HG02938 (cell line): ENCODE data around the gene APOL2.
"Not testable (repeated sequence)": the region's sequence is repeated elsewhere in the genome, so short reads cannot be mapped to it uniquely, and the experiment has no call there.

ENCODE experiments used
- ATAC-seq: cut with Tn5 transposase; IDR thresholded peaks from one replicate; pipeline ENCODE4 v1.9.1; 2021; ENCODE audit warnings: mild to moderate bottlenecking, moderate library complexity; ENCODE audit not compliant: unreplicated experiment

APOL2 gene

DNA sequence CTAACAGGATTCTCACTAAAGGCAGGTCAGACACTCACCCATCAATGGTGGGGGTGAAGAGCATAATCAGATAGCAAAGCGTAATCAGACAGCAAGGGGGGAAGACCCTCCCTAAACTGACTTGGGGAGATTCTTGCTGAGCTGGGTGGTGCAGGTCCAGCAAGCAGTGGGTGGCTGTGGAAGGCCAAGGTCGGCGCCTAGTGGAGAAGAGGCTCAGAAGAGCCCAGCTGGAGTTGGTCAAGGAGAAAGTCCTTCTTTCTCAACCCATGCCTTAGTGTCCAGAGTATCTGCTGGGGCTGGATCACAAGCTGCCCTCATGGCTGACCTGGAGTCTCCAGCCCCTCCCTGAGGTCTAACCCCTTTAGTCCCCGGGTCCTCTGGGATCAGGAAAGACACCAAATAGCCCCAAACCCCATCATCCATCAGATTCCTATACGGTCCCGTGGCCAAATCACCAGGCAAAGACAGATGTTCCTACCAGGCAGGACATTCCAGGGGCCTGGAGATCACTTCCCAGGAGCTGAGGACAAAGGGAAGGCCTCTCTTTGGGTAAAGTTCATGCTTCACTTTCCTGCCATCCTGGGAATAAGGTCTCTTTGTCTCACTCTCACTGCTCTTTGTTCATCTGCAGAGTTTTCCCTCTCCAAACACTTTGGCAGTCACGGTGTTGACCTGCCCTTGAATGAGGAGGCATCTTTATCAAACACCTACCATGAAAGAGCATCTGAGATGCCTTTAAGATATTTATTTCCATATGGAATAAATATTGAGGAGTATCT lies 24.7 kb upstream of the APOL2 start:
- ATAC-seq = not testable (repeated sequence)

- not testable (repeated sequence) for ATAC-seq
These were observed 23.9 kb upstream of the APOL2 start for GRCh38 chr22:36263216-36263673.

GRCh38 chr22:36262307-36262706 lies 23.0 kb upstream of the APOL2 start:
- ATAC-seq = not testable (repeated sequence)

- ATAC-seq = not testable (repeated sequence)
These were observed 22.3 kb upstream of the APOL2 start for GRCh38 chr22:36261675-36262074.

- no peak for ATAC-seq
These were observed 20.4 kb upstream of the APOL2 start for GRCh38 chr22:36259615-36260300.

DNA sequence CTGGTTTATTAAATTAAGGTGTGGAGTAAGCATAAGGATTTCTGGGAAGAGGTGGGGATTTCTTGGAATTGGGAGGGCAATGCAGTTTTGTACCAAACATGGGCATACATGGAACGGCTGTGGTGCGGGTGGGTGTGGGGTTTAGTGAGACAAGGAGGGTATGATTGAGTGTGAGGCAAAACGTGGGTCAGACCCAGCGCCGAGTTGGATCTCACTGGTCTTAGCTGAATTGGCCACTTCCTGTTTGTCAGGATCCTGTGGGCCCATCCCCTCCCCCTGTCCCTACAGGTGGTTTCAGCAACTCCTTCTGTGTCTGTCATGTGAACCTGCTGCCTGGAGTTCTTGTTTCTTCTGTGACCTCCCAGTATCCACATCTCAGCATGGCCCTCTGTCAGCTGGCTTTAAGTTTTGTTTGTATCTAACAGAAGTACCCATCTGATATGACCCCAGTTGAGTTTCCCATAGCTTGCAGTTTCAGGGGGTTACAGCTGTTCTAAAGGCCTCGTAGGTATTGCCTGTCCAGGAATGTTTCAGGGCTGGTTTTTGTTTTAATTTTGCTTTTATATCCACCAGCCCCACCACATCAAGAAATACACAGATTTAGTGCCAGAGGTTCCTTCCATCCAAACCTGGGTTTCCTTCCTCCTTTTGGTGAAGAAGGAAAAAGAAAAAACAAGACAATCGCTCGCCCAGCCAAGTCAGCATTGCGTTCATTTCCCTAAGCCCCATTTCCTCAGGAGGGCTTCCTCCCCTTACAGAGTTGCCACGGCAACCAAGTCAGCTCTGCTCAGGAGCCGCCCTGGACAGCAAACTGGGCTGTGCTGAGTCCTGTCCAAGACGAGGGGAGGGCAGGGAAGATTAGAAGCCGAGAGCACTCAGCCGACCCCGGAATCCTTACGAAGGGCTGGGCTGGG lies 19.6 kb upstream of the APOL2 start:
- no peak for ATAC-seq

DNA sequence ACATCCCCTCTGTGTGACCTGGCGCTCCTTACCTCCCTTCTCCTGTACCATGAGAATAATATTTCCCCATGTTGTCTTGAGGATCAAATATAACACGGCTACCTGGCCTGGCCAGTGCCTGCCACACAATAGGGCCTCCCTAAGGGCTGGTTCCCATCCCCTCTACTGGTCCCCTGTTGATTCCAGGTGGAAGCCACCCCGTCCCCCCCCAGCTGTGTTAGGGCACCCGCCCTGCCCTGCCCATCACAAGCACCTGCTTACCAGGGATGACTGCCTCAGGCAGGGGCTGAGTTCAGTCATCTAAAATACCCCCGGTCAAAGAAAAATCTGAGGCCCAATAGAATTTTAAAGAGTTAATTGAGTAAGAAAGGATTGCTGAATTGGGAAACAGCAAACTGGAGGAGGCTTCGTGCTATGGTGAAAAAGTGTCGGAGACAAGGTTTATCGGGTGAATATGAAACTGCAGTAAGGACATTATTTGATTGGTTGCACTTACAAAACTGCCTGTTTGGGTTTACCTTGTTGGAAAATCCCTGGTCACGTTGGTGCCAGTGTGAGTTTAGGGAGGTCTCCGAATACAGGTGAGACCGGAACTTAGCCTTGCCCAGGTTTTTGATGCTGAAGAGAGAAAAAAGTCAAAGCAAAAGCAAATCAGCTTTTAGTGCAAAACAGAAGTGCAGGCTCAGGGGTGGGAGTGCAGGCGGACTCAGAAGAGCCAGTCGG lies 18.8 kb upstream of the APOL2 start:
- no peak for ATAC-seq

- no peak for ATAC-seq
These were observed 18.0 kb upstream of the APOL2 start for GRCh38 chr22:36257308-36257707.

DNA sequence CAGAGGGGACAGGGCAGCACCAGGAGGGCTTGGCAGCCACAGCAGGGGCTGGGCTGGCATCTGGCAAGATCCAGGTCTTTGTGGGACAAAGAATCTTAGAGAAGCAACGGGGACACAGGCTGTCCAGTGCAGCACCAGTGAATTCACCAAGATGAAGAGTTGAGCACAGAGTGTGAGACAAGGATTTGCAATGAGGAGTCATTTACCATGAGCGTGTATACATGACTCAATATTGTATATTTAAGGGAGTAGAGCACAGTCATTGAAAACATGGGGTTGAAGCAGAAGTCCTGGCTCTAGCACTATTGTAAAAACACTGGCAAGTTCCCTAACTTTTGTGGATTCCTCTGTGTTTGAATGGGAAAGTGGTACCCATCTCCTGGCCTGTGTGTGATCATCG lies 17.2 kb upstream of the APOL2 start:
- no peak for ATAC-seq

DNA sequence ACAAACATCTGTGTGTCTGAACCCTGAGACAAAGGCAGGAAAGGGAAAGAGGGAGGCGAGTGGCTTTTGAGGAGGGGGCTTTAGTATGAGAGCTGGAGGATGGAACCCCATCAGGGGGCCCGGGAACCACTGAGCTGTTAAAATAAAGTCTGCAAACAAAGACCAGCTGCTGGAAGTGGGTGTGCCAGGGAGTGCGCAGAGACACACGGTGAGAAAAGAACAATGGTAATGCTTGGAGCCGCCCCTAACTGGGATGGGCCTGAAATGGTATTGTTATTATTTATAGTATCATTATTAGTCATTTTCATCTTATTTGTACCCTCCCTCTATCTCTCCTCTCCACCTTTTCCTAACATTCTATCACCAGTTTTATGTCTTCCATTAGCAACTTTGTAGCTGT lies 16.2 kb upstream of the APOL2 start:
- ATAC-seq = not testable (repeated sequence)

DNA sequence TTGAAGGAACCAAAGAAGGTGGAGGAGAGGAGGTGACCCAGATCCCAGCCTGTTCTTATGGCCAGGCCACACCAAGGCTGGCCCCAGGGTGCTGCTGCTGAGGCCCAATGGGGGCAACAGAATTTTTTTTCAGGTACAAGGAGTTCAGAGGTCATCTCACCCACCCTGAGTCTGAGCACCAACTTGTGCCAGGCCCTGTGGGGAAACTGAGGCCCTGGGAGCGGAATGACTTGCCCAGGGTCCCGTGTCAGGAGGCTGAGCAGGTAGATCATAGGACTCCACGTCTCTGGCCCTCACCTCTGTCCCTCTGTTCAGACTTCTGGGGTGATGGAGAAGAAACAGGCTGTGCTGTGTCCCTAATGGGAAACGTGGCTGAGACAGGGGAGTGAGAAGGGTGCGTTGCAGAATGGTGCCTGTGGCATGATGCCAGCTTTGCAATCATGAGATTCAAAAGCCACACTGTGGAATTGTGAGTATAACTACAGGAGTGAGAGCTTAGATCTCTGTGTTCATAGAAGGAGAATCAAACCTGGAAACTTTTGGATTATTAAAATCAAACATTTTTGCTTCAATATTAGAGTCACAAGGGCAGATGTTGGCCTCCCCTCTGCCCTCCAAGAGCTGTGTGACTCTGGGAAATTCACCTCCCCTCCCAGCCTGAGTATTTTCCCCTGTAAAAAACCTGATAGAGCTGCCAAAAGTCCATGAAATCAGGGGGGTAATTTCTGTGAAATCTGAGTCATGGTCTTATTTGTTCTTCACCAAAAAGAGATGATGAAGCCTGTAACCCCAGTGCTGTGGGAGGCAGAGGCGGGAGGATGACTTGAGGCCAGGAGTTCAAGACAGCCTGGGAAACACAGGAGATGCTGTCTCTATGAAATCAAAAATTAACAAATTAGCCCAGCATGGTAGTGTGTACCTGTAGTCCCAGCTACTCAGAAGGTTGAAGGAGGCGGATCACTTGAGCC lies 14.5 kb upstream of the APOL2 start:
- no peak for ATAC-seq

GRCh38 chr22:36252754-36253522 lies 13.6 kb upstream of the APOL2 start, which contains the start of gene APOL1:
Gene APOL1, plus strand, starts transcription at chr22:36253133. Its CDS starts 1,823 bp downstream, at chr22:36254956.
- ATAC-seq = no peak

GRCh38 chr22:36251979-36252608 lies 12.8 kb upstream of the APOL2 start:
- ATAC-seq = not testable (repeated sequence)

GRCh38 chr22:36250292-36250960 lies 11.1 kb upstream of the APOL2 start:
- not testable (repeated sequence) for ATAC-seq

DNA sequence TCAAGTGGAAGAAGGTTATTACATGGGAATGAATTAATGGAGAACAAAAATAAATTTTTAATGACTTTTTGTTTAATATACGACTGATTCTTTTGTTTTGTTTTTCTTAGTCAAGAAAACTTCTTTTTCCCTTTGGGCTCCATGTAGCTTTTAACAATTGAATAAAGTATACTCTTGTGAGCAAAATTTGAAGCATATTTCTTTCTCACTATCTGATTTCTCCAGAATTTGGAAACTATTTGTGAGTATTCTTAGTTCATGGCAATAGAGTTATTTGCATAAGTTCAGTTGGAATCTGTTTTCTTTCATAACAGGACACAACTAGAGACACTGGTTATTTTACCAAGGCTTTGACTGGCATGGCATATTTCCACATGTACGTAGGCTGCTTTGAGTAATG lies 9.8 kb upstream of the APOL2 start:
- ATAC-seq = no peak

- ATAC-seq = no peak
These were observed 8.6 kb upstream of the APOL2 start for GRCh38 chr22:36247955-36248354.

- ATAC-seq = no peak
These were observed 7.4 kb upstream of the APOL2 start for GRCh38 chr22:36246718-36247117.
